Measurements from ENCODE around the gene SUN1. TPM values are rescaled to one million over a fixed set of nuclear protein-coding genes. Genes with fewer than 3 reads are reported as not detected.
"Not testable (repeated sequence)": the region's sequence is repeated elsewhere in the genome, so short reads cannot be mapped to it uniquely, and the experiment has no call there.

SUN1 gene
- total RNA-seq, 1 experiment from 2014 or later, result 181 TPM

DNA sequence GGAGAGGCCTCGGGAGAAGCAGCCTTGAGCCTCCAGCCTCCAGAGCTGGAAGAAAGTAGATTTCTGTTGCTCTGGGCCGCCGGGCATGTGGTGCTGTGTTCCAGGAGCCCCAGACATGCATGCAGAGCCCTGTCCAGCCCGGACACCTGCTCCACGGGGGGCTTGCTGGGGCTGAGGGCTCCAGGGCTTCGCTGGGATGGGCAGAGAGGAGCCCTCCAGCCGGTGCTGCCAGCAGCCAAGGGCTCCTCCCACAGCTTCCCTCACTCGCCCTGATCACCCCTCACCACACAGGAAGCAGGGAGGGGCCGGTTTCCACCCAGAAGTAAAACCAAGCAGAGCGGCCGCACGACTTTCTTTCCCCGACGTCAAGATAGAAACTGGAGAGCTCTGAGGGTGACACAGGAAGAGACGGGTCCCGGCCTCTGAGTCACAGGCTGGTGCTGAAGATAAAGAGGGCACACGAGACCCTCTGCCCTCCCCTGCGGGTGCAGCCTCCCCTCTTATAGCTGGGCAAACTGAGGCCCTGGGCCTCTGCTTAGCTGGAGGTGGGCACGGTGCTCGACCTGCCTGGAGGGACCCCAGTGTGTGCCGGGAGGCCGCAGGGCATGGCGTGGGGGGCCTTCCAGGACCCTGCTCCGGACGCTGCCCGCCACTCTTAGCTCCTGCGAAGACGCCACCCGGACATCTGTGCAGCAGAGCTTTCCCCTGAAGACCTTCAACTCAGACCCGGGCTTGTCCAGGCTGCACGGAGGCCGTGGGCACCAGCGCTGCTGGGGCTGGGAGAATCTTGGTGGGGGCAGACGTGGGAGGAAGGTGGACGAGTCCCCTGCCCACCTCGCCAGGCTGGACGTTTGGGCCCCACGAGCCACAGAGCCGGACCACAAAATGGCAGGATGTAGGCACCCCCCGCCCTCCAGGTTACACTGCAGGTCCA is 91.1 kb downstream of the SUN1 start:
- RAD21 ChIA-PET (ENCODE audit: low non-redundant PET in 1 of 2, low total read pairs in 2 of 2, uncharacterized antibody in 2 of 2, unreplicated experiment in 2 of 2), result no interaction called here
- Histone ChIP-seq H3K4me2 (ENCODE audit: low read length) (no peak overlapping the region), H3K4me1 (ENCODE audit: control insufficient read depth in 1 of 2, insufficient read depth in 2 of 2, low read length in 2 of 2) (peaks cover 0 to 13% of the 10 kb centered on the region in 2 experiments; a peak in 2 of 4 replicates), H3K79me2 (ENCODE audit: insufficient read depth, low read length) (no peaks in the 10 kb centered on the region), H4K20me1 (ENCODE audit: insufficient read depth) (no peaks in the 10 kb centered on the region), H3K36me3 (ENCODE audit: control insufficient read depth in 1 of 2, insufficient read depth in 2 of 2, low read length in 2 of 2) (no peaks in the 10 kb centered on the region), H3K27ac (ENCODE audit: low read depth, low read length) (no peak overlapping the region), H3K4me3 (replicated peaks in 1 of 2; ENCODE audit: low read depth in 1 of 2, low read length in 2 of 2) (no peak overlapping the region), H3K9me3 (ENCODE audit: control insufficient read depth in 1 of 2, insufficient read depth in 1 of 2, low read depth in 1 of 2, low read length in 2 of 2) (no peaks in the 10 kb centered on the region), H3K9ac (ENCODE audit: low read length) (no peak overlapping the region), H2AFZ (ENCODE audit: low read depth, low read length, poor library complexity, severe bottlenecking) (no peak overlapping the region), H3K27me3 (ENCODE audit: insufficient read depth, low read length) (no peaks in the 10 kb centered on the region), H3K9me2 (ENCODE audit: insufficient read depth) (no peaks in the 10 kb centered on the region)
- ATAC-seq, result no peak
- CTCF ChIA-PET, result no interaction called here
- TF ChIP-seq JUND (IDR thresholded peaks at IDR 0.05) (no peak), EGR1 (IDR thresholded peaks at IDR 0.05; ENCODE audit: low read depth) (no peak), ZNF274 (IDR thresholded peaks at IDR 0.05; ENCODE audit: low read depth, low read length) (no peak), TCF7L2 (IDR thresholded peaks at IDR 0.05; ENCODE audit: borderline replicate concordance, extremely low read depth, insufficient read depth, insufficient read length) (no peak), ZFX (IDR thresholded peaks at IDR 0.05) (no peak), CBX3 (IDR thresholded peaks at IDR 0.05; ENCODE audit: low read depth) (no peak), EZH2 (IDR thresholded peaks at IDR 0.05) (no peak), SRF (IDR thresholded peaks at IDR 0.05; ENCODE audit: low read depth) (no peak), FOSL1 (IDR thresholded peaks at IDR 0.05; ENCODE audit: low read depth) (no peak), YY1 (IDR thresholded peaks at IDR 0.05; ENCODE audit: extremely low read depth, insufficient replicate concordance, low read depth, low read length) (no peak), ELF1 (IDR thresholded peaks at IDR 0.05; ENCODE audit: borderline replicate concordance, low read depth) (no peak), POLR2A (IDR thresholded peaks at IDR 0.05; ENCODE audit: borderline replicate concordance, extremely low read depth, insufficient read depth, insufficient read length) (no peak), EZH2phosphoT487 (IDR thresholded peaks at IDR 0.05; ENCODE audit: borderline replicate concordance) (no peak), SIN3A (IDR thresholded peaks at IDR 0.05; ENCODE audit: low read depth) (no peak), SP1 (IDR thresholded peaks at IDR 0.05; ENCODE audit: low read depth) (no peak)
- TF ChIP-seq, protein P1, sequence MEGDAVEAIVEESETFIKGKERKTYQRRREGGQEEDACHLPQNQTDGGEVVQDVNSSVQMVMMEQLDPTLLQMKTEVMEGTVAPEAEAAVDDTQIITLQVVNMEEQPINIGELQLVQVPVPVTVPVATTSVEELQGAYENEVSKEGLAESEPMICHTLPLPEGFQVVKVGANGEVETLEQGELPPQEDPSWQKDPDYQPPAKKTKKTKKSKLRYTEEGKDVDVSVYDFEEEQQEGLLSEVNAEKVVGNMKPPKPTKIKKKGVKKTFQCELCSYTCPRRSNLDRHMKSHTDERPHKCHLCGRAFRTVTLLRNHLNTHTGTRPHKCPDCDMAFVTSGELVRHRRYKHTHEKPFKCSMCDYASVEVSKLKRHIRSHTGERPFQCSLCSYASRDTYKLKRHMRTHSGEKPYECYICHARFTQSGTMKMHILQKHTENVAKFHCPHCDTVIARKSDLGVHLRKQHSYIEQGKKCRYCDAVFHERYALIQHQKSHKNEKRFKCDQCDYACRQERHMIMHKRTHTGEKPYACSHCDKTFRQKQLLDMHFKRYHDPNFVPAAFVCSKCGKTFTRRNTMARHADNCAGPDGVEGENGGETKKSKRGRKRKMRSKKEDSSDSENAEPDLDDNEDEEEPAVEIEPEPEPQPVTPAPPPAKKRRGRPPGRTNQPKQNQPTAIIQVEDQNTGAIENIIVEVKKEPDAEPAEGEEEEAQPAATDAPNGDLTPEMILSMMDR (IDR thresholded peaks at IDR 0.05 in 2 of 3, conservative IDR thresholded peaks at IDR 0.05 in 1 of 3; ENCODE audit: borderline replicate concordance in 1 of 3, insufficient read depth in 1 of 3, low read depth in 2 of 3, low read length in 2 of 3), result no peak
- TF ChIP-seq, protein P2, sequence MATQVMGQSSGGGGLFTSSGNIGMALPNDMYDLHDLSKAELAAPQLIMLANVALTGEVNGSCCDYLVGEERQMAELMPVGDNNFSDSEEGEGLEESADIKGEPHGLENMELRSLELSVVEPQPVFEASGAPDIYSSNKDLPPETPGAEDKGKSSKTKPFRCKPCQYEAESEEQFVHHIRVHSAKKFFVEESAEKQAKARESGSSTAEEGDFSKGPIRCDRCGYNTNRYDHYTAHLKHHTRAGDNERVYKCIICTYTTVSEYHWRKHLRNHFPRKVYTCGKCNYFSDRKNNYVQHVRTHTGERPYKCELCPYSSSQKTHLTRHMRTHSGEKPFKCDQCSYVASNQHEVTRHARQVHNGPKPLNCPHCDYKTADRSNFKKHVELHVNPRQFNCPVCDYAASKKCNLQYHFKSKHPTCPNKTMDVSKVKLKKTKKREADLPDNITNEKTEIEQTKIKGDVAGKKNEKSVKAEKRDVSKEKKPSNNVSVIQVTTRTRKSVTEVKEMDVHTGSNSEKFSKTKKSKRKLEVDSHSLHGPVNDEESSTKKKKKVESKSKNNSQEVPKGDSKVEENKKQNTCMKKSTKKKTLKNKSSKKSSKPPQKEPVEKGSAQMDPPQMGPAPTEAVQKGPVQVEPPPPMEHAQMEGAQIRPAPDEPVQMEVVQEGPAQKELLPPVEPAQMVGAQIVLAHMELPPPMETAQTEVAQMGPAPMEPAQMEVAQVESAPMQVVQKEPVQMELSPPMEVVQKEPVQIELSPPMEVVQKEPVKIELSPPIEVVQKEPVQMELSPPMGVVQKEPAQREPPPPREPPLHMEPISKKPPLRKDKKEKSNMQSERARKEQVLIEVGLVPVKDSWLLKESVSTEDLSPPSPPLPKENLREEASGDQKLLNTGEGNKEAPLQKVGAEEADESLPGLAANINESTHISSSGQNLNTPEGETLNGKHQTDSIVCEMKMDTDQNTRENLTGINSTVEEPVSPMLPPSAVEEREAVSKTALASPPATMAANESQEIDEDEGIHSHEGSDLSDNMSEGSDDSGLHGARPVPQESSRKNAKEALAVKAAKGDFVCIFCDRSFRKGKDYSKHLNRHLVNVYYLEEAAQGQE (IDR thresholded peaks at IDR 0.05; ENCODE audit: low read depth), result no peak
- POLR2A ChIA-PET, result no interaction called here
- intact Hi-C loops (cut with micrococcal nuclease), result no loop called here
- no TSS peak for BruUV-seq (replicated peaks)
- DNase-seq (ENCODE audit: low read depth, low spot score), result no peak

DNA sequence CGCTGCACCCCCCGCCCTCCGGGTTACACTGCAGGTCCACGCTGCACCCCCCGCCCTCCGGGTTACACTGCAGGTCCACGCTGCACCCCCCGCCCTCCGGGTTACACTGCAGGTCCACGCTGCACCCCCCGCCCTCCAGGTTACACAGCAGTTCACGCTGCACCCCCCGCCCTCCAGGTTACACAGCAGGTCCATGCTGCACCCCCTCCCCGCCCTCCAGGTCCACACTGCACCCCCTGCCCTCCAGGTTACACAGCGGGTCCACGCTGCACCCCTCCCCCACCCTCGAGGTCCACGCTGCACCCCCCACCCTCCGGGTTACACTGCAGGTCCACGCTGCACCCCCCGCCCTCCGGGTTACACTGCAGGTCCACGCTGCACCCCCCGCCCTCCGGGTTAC is 91.8 kb downstream of the SUN1 start:
- H3K4me3 ChIP-seq (replicated peaks in 1 of 2; ENCODE audit: low read depth in 1 of 2, low read length in 2 of 2); H3K9me2 ChIP-seq (ENCODE audit: insufficient read depth); H3K4me2 ChIP-seq (ENCODE audit: low read length); H3K9ac ChIP-seq (ENCODE audit: low read length); CTCF ChIA-PET; H3K36me3 ChIP-seq (ENCODE audit: control insufficient read depth in 1 of 2, insufficient read depth in 2 of 2, low read length in 2 of 2); H4K20me1 ChIP-seq (ENCODE audit: insufficient read depth); H3K27me3 ChIP-seq (ENCODE audit: insufficient read depth, low read length); POLR2A ChIA-PET; intact Hi-C loops (cut with micrococcal nuclease); DNase-seq (ENCODE audit: low read depth, low spot score); BruUV-seq (replicated peaks); H3K27ac ChIP-seq (ENCODE audit: low read depth, low read length); H3K79me2 ChIP-seq (ENCODE audit: insufficient read depth, low read length); RAD21 ChIA-PET (ENCODE audit: low non-redundant PET in 1 of 2, low total read pairs in 2 of 2, uncharacterized antibody in 2 of 2, unreplicated experiment in 2 of 2); ATAC-seq; H3K9me3 ChIP-seq (ENCODE audit: control insufficient read depth in 1 of 2, insufficient read depth in 1 of 2, low read depth in 1 of 2, low read length in 2 of 2); H2AFZ ChIP-seq (ENCODE audit: low read depth, low read length, poor library complexity, severe bottlenecking): not testable (repeated sequence)
- H3K4me1 ChIP-seq (ENCODE audit: control insufficient read depth in 1 of 2, insufficient read depth in 2 of 2, low read length in 2 of 2), result peaks cover 0 to 13% of the 10 kb centered on the region in 2 experiments; a peak in 2 of 4 replicates
